Suprapubic skin (tissue), 4 donors: ENCODE measurements around the gene LIN37. TPM values are rescaled to one million over a fixed set of nuclear protein-coding genes. Genes with fewer than 3 reads are reported as not detected.

Source experiments
- DNase-seq, 2 donors: peaks; one replicate each; pipeline ENCODE4 v3.0.0-alpha.2; 2019; ENCODE audit warnings: low spot score in 2 of 2
- H3K27ac ChIP-seq: fragments of 200-600 bp; sonication (generic); one replicate; pipeline ENCODE4 v1.5.1; 2019
- H3K27me3 ChIP-seq: fragments of 200-600 bp; sonication (generic); one replicate; pipeline ENCODE4 v1.5.1; 2019
- H3K36me3 ChIP-seq: fragments of 200-600 bp; sonication (generic); one replicate; pipeline ENCODE4 v1.5.1; 2019
- H3K4me1 ChIP-seq: fragments of 200-600 bp; sonication (generic); one replicate; pipeline ENCODE4 v1.5.1; 2019
- H3K4me3 ChIP-seq: fragments of 200-600 bp; sonication (generic); one replicate; pipeline ENCODE4 v1.5.1; 2019; ENCODE audit warnings: mild to moderate bottlenecking
- H3K9me3 ChIP-seq: fragments of 200-600 bp; sonication (generic); one replicate; pipeline ENCODE4 v1.5.1; 2019
- CTCF ChIP-seq, 2 donors: fragments of 200-600 bp in 1 of 2; fragments of 450-650 bp in 1 of 2; sonication (generic) in 1 of 2; IDR thresholded peaks; one replicate each; pipeline ENCODE4 v1.5.1; 2016 to 2019; ENCODE audit warnings: antibody characterized with exemption in 2 of 2, mild to moderate bottlenecking in 1 of 2, moderate library complexity in 1 of 2
- EP300 ChIP-seq: sonication (generic); formaldehyde crosslinking; IDR thresholded peaks from one replicate; pipeline ENCODE4 v1.6.1; 2017; ENCODE audit warnings: antibody characterized with exemption
- POLR2A ChIP-seq, 2 donors: fragments of 450-650 bp; IDR thresholded peaks; one replicate each; pipeline ENCODE4 v1.6.1; 2017; ENCODE audit warnings: antibody characterized with exemption in 2 of 2, mild to moderate bottlenecking in 2 of 2, moderate library complexity in 2 of 2
- POLR2AphosphoS5 ChIP-seq, 3 donors: sonication (generic); formaldehyde crosslinking; IDR thresholded peaks; one replicate each; pipeline ENCODE4 v1.6.1; 2017; ENCODE audit warnings: antibody characterized with exemption in 3 of 3
- WGBS: methylation state at CpG from one replicate; pipeline ENCODE4 v1.1.5; 2018; 5-methylcytosine and 5-hydroxymethylcytosine counted together
- total RNA-seq, 4 donors: library from RNA; depleted of rRNA; stranded (reverse); fragments of >200 nt; gene quantifications; one replicate each; pipeline ENCODE4 v1.1.0, GENCODE V29; 2016

Gene LIN37
- total RNA-seq, 4 donors from 2014 or later: 11.0 to 21.5 (median 20.0) TPM

DNA sequence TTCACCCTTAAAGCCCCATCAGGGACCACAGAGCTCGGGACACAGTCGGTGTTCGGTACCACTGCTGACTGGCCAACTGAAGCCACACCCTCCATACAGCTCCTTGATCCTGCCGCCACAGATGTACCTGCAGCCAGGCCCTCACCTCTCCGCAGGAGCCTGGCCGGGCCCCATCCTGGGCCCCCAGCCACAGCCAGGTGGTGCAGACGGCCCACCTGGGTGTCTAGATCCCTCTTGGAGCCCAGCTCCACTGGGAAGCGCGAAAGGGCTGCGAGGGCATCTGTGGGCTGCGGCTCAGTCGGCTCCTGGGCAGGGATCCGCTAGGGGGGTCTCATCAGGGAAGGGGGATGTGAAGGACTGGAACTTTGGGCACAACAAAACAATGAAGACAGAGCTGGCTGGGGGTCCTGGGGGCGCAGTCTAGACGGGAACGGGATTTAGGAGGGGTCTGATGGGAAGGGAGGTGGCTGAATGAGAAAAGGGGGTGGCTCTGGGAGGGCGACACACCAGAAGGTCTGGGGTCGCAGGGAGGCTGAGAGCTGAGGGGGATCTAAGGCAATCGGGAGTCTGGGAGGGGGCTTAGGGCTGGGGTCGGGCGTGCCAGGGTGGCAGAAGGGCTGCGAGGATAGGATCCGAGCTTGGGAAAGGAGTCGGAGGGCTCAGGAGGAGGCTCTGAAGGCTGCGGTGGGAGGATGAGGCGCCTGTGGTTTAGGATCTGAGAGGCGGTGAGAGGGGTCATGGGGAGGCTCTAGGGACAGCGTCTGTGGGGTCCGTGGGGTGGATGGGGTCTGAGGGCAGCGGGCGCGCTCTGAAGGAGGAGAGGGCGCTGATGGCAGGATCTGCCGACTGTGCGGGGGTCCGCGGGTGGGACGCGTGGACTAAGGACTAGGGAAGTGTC is 48.5 kb downstream of the LIN37 start:
- Histone ChIP-seq H3K27ac (no peak overlapping the region), H3K4me1 (peaks cover 5% of the 10 kb centered on the region), H3K9me3 (no peaks in the 10 kb centered on the region), H3K36me3 (no peaks in the 10 kb centered on the region), H3K4me3 (peak overlapping the region; percentile 16), H3K27me3 (peaks cover 38% of the 10 kb centered on the region)
- TF ChIP-seq POLR2A (IDR thresholded peaks at IDR 0.05) (no peak), POLR2AphosphoS5 (IDR thresholded peaks at IDR 0.05) (no peak), EP300 (no peak), CTCF (IDR thresholded peaks at IDR 0.05) (no peak)
- WGBS: 9% methylated on average over 33 of the region's 39 CpGs
- DNase-seq: peak in 1 of 2 donors; percentile 67

DNA sequence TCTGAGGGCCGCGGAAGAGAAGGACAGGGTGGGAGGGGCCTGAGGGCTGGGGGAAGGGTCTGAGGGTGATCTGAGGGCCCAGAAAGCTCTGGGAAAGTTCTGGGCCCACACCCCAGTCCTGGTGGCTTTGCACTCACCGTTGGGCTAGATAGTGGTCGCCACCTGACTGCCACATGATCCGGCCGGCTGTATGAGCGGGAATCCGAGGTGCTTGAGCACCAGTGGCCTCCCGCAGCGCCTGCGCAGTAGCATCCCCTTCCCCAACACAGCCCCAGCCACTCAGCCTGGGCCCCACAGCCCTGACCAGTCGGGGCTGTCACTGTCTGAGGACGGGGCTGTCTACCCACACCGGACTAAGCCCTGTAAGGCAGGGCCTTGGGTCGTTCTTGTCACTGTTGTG is 49.3 kb downstream of the LIN37 start:
- peak overlapping the region; percentile 16 for H3K4me3 ChIP-seq
- H3K27ac ChIP-seq: no peak overlapping the region
- WGBS: 6% methylated on average over 12 of the region's 15 CpGs
- H3K36me3 ChIP-seq: no peaks in the 10 kb centered on the region
- H3K9me3 ChIP-seq: no peaks in the 10 kb centered on the region
- no peak for TF ChIP-seq POLR2A (IDR thresholded peaks at IDR 0.05)
- TF ChIP-seq EP300: no peak
- no peak for TF ChIP-seq CTCF (IDR thresholded peaks at IDR 0.05)
- peak in 1 of 2 donors; percentile 76 for DNase-seq
- H3K4me1 ChIP-seq: peaks cover 5% of the 10 kb centered on the region
- H3K27me3 ChIP-seq: peaks cover 38% of the 10 kb centered on the region

- H3K4me3 ChIP-seq: no peak overlapping the region
- H3K27ac ChIP-seq: no peak overlapping the region
- no peaks in the 10 kb centered on the region for H3K4me1 ChIP-seq
- peaks cover 27% of the 10 kb centered on the region for H3K27me3 ChIP-seq
- WGBS: 53% methylated on average over 3 of the region's 3 CpGs
- DNase-seq: no peak
- H3K9me3 ChIP-seq: no peaks in the 10 kb centered on the region
- TF ChIP-seq CTCF (IDR thresholded peaks at IDR 0.05) (no peak), EP300 (no peak), POLR2A (IDR thresholded peaks at IDR 0.05) (no peak), POLR2AphosphoS5 (IDR thresholded peaks at IDR 0.05) (no peak)
- H3K36me3 ChIP-seq: no peaks in the 10 kb centered on the region
Observed at GRCh38 chr19:35801828-35802227, 53.5 kb downstream of the LIN37 start.

Other genes with a start within 250 kb of the LIN37 start
- gene DMKN, start 234.9 kb upstream of the LIN37 start, total RNA-seq: 1,000 to 10,000 TPM; 2,237 to 6,229 (median 5,437) TPM
- gene SBSN, start 220.3 kb upstream of the LIN37 start, total RNA-seq: 1,000 to 10,000 TPM in 3 of 4 donors, 100 to 1,000 TPM in 1; 308 to 1,594 (median 1,430) TPM
- 1 to 10 TPM; 4.1 to 8.4 (median 6.4) TPM for gene GAPDHS, start 215.1 kb upstream of the LIN37 start, total RNA-seq
- 100 to 1,000 TPM in 3 of 4 donors, 10 to 100 TPM in 1; 67.5 to 158 (median 118) TPM for gene TMEM147, start 202.9 kb upstream of the LIN37 start, total RNA-seq
- gene ATP4A, start 184.9 kb upstream of the LIN37 start, total RNA-seq: not detected
- not detected for gene PMIS2, start 162.4 kb upstream of the LIN37 start, total RNA-seq
- gene HAUS5, start 135.8 kb upstream of the LIN37 start, total RNA-seq: 10 to 100 TPM; 14.9 to 18.4 (median 16.4) TPM
- gene RBM42, start 119.5 kb upstream of the LIN37 start, total RNA-seq: 10 to 100 TPM; 45.1 to 75.9 (median 65.0) TPM
- gene ETV2, start 106.8 kb upstream of the LIN37 start, total RNA-seq: 1 to 10 TPM; 1.0 to 4.0 (median 1.9) TPM
- gene COX6B1, start 100.3 kb upstream of the LIN37 start, total RNA-seq: 100 to 1,000 TPM; 449 to 756 (median 626) TPM
- 1 to 10 TPM; 1.5 to 8.3 (median 5.6) TPM for gene UPK1A, start 82.1 kb upstream of the LIN37 start, total RNA-seq
- gene ZBTB32, start 44.0 kb upstream of the LIN37 start, total RNA-seq: not detected
- gene KMT2B, start 30.6 kb upstream of the LIN37 start, total RNA-seq: 10 to 100 TPM; 31.2 to 66.8 (median 45.2) TPM
- gene IGFLR1, start 6.1 kb upstream of the LIN37 start, total RNA-seq: 1 to 10 TPM; 3.3 to 8.5 (median 6.9) TPM
- gene U2AF1L4, start 3.2 kb upstream of the LIN37 start, total RNA-seq: 10 to 100 TPM; 18.8 to 45.5 (median 21.9) TPM
- gene PSENEN, start 2.9 kb upstream of the LIN37 start, total RNA-seq: 10 to 100 TPM; 27.1 to 57.2 (median 42.4) TPM
- gene HSPB6, start 8.5 kb downstream of the LIN37 start, total RNA-seq: 10 to 100 TPM in 1 of 4 donors, 1 to 10 TPM in 3; 4.1 to 13.4 (median 5.5) TPM
- 10 to 100 TPM in 3 of 4 donors, 1 to 10 TPM in 1; 9.6 to 23.8 (median 17.1) TPM for gene PROSER3, start 9.6 kb downstream of the LIN37 start, total RNA-seq
- gene ARHGAP33, start 27.0 kb downstream of the LIN37 start, total RNA-seq: 10 to 100 TPM; 20.6 to 42.7 (median 31.7) TPM
- gene PRODH2, start 64.3 kb downstream of the LIN37 start, total RNA-seq: not detected
- gene NPHS1, start 103.9 kb downstream of the LIN37 start, total RNA-seq: not detected
- gene KIRREL2, start 108.3 kb downstream of the LIN37 start, total RNA-seq: not detected
- 1 to 10 TPM in 2 of 4 donors, under 1 TPM in 2; 0.64 to 1.6 (median 0.96) TPM for gene APLP1, start 120.0 kb downstream of the LIN37 start, total RNA-seq
- gene NFKBID, start 152.0 kb downstream of the LIN37 start, total RNA-seq: 10 to 100 TPM in 1 of 4 donors, 1 to 10 TPM in 3; 3.7 to 15.7 (median 6.9) TPM
- gene HCST, start 154.0 kb downstream of the LIN37 start, total RNA-seq: 1 to 10 TPM in 1 of 4 donors, not detected in 3; 8.3 TPM
- 10 to 100 TPM; 12.4 to 29.4 (median 15.6) TPM for gene TYROBP, start 159.7 kb downstream of the LIN37 start, total RNA-seq
- 10 to 100 TPM; 10.9 to 18.3 (median 12.8) TPM for gene LRFN3, start 187.8 kb downstream of the LIN37 start, total RNA-seq
- gene SDHAF1, start 246.6 kb downstream of the LIN37 start, total RNA-seq: 10 to 100 TPM; 21.6 to 29.6 (median 27.5) TPM